HG03457 (cell line): ENCODE measurements around the gene ABCB9.

Experiments
- ATAC-seq: cut with Tn5 transposase; IDR thresholded peaks from one replicate; pipeline ENCODE4 v1.9.1; 2021; ENCODE audit warnings: moderate number of reproducible peaks; ENCODE audit not compliant: unreplicated experiment

The ABCB9 gene

DNA sequence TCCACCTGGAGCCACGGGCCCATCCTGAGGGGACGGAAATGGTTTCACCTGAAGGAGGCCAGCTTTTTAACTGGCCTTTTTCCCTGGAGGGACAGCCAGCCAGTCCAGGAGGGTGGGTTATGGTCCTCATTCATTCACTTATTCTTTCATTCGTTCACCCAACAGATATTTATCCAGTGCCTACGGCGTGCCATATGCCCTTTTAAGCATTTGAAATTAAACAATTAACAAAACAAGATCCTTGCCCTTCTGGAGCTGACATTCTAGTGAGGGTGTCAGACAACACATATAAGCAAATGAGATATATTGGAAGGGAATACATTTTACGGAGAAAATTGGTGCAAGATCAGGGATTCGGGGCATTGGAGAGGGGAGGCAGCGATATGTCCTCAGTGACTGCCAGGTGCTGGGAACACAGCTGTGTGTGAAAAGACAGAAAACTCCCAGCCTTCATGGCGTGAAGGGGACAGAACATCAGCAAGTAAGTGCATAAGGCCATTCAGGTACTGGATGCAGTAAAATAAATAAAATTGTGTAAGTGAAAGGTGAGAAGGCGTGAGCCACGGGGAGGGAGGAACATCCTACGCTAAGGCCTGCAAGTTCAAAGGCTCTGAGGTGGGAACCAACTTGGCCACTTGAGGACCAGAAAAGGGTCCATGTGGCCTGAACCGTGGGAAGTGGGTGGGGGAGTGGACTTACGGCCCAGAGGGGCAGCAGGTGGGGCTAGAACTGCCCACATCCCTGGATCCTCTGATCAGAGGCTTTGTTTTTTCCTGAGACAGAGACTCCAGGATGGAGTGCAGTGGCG is 684 bp upstream of the ABCB9 start:
- no peak for ATAC-seq

DNA sequence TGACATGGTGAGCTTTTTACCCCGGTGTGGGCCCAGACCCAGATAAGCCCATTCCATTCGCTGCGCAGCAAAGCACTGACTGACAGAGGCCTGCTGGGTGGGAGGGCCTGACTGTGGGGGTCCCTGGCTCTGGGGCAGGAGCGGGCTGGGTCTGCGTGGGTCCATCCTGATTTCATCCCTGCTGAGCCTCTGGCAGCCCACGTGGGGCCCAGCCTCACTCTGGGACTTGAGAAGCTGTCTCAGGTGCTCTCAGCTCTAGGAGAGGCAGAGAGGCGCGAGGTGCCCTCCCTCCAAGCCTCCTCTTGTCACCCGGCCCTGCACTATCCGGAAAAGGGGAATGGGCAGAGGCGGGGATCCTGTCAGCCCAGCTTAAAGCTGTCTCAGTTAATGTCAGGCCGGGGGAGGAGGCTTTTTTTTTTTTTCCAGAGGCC is 927 bp downstream of the ABCB9 start:
- no peak for ATAC-seq

DNA sequence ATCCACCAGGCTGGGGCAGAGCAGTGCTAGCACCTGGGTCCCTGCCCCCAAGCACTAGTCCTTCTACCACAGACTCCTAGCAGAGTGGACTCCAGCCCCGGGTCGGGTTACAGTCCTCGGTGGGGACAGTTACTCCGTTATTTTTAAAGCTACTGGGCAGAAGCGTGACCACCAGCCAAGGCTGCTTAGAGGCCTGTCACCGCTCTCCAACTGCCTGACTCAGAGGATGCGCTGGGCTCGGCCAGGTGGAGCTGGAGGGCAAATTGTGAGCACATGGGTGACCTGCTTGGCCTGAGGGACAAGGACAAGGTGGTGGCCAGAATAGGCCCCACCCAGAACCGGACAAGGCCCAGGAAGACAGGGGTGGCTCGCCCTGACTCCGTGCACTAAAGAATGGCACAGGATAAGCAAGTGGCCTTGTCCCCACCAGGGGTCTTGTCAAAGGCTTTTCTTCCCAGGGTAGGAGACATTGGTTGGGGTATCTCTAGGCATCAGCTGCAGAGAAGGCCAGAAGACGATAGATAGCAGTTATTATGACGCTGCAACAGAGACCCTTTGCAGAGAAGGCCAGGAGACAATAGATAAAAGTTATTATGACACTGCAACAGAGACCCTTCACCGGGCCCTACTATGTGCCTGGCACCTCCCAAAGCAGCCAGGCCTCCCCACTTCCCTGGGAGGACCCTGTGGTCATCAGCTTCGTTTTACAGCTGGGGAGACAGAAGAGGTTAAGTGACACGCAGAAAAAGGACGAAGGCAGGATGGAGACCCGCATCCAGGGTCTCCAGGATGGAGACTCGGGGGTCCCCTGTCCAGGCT is 1.6 kb downstream of the ABCB9 start:
- ATAC-seq, result no peak

DNA sequence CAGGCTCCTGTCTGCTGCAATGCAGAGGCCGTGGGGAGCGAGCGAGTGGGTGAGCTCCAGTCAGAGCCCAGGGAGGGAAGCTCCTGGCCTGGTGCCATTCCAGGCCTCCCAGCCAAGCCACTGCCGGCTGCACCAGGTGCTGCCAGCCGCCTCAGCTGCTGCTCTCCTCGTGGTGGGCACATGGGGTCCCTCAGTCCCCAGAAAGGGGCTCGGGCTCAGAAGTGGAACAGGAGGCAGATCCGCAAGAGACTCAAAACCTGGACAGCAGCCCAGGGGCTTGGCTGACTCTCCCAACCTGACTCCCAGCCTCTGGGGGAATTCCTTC is 2.4 kb downstream of the ABCB9 start:
- no peak for ATAC-seq

DNA sequence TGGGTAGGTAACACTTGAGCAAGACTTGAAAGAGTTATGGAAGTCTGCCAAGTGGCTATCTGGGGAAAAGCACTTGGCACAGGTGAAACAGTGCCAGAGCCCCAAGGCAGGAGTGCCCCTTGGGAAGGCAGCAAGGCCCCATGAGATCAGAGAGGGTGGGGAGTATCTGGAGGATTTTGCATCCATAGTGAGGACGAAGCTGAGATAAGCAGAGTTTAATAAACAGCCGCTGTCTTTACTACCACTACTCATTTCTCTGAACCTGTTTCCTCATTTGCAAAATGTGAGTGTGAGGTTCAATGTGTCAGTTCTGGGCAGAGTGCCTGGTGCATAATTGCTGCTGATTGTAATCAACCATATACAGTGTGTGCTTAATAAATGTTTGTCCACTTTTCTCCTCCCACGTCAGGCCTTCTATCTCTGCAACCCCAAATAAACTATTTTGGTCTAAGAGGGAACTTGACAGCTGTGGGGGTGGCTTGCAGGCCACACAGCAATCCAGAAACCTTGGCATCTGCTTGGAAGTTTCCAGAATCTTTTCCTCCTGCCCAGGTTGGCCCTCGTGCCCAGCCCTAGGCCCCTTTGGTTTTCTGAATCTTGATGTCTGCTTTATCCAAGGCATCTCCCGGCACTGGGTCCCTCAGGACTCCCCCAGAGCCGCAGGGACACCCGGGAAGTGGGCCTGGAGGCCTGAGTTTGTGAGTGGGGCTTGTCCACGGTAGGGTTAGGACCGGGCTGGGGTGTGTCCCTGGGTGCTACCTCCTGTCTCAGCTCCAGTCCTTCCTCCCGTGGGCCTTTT is 4.5 kb downstream of the ABCB9 start:
- no peak for ATAC-seq

DNA sequence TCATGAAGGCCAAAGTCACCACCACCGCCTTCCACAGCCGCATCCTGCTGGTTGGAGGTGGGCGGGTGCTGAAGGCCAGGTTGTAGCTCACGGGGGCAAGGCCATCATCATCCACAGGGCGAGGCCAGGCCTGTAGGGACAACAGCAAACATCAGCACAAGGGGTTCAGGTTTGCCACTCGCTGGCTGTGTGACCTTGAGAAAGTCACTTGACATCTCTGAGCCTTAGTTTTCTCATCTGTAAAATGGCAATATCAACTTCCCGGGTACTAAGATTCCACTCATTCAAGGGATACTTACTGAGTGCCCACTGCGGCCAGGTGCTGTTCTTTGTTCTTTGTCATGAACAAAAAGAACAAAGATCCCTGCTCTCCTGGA is 6.1 kb downstream of the ABCB9 start:
- ATAC-seq, result no peak

DNA sequence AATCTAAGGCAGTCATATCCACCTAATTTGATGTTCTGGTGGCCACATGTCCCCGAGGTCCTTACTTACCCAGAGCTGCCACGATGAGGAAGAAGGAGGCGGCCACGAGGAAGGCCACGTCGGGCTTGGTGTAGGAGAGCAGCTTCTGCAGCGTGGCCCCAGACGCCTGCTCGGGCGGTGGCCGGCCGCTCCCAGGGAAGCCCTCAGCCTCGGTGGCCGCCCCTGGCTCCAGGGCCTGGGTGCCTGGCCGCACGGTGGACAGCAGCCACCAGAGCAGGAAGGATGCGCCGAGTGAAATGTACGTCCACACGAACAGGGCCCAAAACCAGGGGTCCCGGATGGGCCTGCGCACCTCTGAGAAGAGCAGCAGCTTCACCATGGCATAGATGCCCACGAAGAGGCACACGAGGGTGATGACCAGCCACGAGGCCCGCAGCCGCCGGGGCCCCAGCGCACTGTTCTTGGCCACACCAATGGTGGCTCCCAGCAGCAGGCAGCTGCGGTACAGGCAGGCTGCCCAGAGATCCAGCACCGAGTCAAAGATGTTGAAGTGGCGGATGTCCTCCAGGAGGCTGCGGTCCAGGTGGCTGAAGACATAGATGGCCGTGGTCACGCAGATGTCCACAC is 6.6 kb downstream of the ABCB9 start:
- ATAC-seq, result no peak

DNA sequence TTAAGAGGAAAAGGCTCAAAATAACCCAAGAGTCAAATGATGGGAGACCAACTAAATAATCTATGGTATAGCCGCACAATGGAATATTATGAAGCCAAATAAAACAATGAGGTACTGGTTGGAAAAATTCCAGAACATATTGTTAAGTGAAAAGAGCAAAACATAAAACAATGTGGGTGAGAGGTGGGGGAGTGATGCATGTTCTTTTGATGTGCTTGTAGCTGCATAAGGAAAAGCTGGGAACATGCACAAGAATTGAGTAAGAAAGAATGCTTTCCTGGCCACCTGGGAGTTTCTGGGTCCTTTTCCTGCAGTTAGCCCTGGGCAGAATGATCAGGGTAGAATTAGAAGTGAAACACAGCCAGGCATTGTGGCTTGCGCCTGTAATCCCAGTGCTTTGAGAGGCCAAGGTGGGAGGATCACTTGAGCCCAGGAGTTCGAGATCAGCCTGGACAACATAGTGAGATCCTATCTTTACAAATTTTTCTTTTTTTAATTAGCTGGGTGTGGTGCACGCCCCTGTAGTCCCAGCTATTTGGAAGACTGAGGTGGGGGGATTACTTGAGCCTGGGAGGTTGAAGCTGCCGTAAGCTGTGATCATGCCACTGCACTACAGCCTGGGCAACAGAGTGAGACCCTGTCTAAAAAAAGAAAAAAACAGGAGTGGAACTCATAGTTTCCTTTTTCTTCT is 7.9 kb downstream of the ABCB9 start:
- ATAC-seq, result no peak

DNA sequence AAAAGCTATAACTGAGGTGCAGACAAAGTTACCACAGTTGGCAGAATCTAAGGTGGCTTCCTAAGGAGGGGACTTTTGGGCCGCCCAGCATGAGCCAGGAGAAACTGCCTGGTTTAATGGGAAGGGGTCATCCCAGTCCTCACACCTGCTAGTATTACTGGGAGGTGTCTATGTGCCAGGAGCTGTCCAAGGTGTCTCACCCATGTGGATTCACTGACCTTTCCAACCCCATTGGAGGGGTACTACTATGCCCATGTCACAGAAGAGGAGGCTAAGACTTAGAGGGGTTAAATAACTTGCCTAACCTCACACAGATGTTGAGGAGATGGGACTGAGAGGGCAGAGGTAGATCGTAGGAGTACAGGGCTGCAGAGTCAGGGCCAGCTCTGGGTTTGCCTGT is 10.2 kb downstream of the ABCB9 start:
- no peak for ATAC-seq

DNA sequence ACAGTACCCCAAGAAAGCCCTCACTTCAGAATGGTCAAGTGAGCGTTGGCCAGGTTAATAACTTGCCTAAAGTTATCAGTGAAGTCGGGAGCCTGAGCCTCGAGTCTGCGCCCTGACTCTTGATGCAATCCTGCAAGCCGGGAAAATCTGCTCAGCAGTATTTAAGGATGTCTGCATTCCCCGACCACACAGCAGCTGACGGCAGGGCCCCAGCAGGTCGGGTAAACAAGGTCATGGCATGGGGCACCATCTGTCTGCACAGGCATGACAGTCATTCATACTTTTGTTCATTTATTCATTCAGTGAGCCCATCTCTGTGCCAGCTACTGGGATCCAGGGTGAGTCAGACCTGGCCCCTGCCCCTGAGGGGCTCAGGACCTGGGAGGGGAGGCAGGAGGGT is 11.1 kb downstream of the ABCB9 start:
- ATAC-seq, result no peak

DNA sequence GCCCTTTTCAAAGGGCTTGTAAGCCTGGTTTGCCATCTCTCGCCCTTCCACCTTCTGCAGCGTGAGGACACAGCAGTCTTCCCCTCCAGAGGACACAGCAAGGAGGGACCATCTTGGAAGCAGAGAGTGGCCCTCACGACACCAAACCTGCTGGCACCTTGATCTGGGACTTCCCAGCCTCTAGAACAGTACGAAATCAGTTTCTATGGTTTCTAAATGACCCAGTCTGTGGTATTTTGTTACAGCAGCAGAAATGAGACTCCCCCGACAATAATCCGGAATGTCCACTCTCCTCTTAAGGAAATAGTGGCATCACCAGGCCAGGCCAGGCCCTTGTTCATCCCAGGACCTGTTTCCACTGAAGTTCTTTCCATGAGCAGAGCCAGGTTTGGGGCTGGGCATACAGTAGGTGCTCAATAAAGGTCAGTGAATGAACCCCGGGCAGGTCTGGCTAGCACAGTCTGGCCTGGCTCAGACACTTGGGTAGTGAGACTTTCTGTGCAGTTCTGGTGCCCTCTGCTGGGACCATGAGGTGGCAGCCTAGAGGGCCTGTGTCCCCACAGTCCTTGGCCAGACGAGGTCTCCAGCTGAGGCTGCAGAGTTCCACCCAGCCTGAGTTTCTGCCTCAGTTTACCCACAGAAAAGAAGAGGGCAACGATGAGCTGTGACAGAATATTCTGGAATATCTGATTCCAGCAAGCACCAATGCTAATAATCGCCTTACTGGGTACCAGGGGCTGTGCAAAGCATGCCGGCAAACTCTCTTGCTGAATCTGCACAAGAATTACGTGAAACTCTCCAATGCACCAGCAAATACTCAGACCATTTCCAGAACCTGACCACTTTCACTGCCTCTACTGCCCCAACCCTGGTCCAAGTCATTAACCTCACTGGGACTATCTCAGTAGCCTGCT is 14.0 kb downstream of the ABCB9 start:
- no peak for ATAC-seq

DNA sequence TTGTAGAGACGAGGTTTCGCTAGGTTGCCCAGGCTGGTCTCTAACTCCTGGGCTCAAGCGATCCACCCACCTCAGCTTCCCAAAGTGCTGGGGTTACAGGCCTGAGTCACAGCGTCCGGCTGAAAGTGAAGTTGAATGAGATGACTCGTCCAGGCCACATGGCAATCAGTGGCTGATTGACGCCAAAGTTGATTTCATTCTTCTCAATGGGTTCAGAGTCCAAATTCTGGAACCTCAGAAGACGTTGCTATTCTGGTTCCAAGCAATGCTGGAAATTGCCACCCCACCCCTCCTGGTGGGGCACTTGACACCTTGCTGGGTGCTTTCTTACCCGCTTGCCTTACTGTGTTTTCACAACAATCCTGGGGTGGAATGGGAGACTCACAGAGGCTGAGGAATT is 14.9 kb downstream of the ABCB9 start:
- no peak for ATAC-seq

DNA sequence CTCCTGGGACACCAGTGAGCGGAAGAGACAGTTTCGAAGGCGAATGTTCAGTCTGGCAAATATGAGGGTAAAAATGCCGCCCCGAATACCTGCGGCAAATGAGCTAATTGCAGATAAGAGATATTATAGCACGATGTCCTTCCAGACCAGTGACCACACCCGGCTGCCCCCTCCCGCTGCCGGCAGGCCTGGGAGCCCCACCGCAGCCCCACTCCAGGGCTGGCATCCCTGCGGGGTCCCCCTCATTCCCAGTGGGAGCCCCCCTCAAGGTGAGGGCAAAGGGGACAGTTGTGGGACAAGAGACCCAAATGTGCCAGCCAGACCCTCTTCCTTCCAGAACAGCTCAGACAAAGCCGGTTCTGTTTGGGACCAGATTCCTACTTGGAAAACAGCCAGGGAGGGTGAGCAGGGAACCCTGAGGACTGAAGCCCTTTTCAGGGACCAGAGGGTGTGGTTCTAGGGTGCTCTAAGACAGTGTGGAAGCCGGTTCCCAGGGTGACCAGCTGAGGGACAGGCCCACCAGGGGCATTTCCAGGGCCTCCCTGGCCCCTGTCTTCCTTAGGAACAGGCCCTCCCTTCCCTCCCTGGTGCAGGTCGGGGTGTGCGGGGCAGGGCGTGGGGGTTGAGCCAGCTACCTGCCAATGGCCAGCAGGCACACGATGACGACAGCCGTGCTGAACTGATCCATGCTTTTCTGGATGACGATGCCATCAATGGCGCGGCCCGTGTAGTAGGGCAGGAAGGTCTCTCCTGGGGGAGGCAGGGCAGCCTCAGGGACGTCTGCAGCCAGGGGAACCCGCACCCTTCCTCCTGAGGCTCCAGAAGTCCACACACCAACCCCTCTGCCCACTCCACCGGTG is 16.2 kb downstream of the ABCB9 start:
- ATAC-seq, result no peak

DNA sequence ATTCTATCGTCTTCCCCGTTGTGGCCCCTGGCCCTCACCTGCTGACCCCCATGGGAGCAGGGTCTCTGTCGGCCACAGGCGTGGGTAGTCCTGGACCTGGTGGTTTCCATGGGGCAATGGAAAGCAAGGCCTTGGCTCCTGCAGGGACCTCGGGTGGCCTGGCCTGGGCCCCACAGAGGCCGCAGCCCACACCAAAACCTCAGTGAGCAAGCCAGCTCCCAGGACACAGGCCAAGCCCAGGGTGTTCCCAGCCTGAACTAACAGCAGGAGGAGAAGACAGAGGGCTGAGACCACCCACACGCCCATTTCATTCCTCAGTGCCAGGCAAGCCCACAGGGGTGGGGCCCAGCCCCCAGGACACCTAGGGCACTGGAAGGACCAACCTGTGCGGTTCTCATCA is 16.9 kb downstream of the ABCB9 start:
- ATAC-seq, result no peak

DNA sequence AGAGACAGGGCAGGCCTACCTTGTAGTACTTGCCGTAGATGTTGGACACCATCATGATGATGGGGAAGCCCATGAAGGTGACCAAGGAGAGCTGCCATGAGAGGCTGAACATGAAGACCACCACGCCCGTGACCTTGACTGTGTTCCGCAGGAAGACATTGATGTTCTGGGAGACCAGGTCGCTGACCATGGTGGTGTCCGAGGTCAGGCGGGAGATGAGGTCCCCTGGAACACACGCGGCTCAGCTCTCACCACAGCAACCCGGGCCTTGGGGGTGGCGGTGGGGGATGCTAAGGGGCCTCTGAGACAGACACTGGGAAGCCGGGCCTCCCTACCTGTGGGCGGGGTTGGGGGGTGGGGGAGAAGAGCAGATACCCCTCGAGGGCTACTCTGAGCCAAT is 17.7 kb downstream of the ABCB9 start:
- no peak for ATAC-seq

DNA sequence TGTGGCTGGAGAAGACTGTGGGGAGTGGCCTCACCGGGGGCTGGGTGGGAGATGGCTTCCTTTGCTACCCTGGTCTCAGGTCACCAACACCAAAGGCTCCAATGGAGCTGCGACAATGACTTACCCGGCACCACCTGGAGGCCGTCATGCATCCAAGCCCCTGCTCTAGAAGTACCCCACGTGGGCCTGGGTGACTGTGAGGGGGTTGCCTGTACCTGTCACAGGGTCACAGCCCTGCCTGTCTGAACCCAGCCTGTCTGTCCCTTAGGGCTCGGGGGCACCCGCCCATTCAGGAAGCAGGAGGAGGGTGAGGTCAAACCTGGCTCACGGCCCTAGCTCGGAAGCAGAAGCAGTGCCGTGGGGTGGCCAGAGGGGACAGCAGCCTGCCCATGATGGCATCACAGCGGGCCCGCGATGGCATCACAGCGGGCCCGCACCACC is 18.9 kb downstream of the ABCB9 start:
- no peak for ATAC-seq

DNA sequence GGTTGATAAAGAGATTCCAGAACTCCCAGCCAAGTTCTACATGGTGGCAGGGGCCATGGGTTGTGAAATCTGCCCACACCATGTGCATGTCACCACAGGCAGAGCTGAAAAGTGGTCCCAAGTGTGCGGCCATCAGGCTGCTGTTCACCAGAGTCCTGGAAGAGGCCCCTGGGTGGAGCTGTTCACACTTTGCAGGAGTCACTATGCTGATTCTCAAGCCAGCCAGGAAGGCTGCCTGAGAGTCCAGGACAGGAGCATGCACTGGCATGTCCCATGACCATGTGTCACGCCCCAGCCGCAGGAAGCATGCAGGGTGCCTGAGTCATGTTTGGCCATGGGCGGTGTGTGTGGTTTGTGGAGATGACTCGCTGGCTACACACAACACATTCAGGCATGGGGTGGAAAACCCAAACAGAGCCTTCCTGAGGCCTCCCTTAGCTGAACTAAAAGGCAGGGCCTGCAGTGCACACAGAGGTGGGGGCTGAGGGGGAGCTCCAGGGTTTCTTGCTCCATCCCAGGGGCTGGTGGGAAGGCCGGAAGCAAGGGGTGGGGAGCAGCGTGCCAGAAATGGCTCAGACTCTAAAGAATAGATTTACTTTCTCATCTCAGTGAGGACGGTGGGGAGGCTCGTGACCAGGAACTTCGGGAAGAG is 19.4 kb downstream of the ABCB9 start:
- ATAC-seq, result peak; percentile 57
